Limb (tissue), 2 donors: Measurements from ENCODE around the gene DLX1.
A peak's percentile ranks its signal among the peaks of the same experiment; 100 is the strongest.
"Not testable (repeated sequence)": the region's sequence is repeated elsewhere in the genome, so short reads cannot be mapped to it uniquely, and the experiment has no call there.

Experiments used
- DNase-seq, 2 donors: peaks; one replicate each; pipeline ENCODE4 v3.0.0-alpha.2; 2016; ENCODE audit errors: extremely low spot score in 2 of 2

Gene DLX1

DNA sequence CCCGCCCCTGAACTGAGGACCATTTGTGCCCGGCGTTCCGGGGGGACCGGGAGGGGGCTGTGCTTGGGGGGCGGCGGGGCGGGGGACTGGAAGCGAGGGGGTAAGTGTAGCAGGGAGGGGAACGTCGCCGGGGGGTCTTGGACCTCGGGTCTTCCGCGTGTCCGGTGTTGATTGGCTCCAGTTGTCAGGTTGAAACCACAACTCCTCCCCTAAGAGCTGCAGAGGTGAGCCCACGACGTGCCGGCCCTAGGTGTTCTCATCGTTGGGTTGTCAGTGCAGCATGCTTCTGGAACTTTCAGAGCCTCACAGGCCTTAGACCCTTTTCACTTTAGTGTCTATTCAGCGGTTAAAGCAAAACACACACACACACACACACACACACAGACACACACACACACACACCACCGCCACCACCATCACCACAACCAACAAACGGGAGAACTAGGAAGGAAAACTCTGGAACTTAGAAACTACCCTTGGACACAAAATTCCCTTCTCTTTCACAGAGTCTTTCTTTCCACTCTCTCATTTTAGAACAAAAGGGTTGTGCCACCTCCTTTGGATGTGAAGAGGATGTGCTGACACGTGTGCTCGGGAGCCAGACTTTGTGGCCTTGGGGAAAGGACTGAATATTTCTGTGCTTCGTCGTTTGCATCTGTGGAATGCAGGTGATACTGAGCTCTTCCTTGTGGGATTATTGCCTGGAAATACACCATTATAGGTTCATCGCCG is 24.1 kb downstream of the DLX1 start:
- peak in 1 of 2 donors; percentile 31 for DNase-seq

DNA sequence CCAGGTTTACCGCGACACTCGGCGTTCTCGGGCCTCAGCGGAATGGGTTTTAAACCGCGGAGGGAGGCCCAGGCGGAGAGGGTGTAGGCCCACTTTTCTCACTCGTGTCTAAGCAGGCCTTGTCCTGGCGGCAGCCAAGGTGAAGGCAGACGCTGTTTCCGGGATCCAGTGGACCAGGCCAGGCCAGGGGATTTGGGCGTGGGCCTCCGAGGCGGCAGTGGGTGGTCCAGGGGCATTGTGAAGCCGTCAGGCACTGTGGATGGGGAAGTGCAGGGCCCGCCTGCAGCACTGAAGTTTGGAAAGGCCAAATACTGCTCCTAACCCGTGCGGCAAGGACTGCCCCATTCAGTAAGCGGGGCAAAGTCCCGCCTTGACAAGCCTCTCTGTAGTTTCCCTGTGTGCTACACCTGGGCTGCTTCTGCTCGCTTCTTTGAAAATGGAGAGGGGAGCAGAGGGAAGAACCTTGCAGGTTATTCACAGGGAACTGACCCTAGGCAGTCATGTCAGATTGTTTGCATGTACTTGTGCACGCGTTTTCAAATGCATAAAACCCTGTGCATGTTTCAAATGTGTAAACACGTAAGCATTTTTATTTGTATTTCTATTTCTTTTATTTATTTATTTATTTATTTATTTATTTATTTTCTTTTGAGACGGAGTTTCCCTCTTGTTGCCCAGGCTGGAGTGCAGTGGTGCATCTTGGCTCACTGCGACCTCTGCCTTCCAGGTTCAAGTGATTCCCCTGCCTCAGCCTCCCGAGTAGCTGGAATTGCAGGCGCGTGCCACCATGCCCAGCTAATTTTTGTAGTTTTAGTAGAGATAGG is 24.9 kb downstream of the DLX1 start:
- DNase-seq: peak in 1 of 2 donors; percentile 34

DNA sequence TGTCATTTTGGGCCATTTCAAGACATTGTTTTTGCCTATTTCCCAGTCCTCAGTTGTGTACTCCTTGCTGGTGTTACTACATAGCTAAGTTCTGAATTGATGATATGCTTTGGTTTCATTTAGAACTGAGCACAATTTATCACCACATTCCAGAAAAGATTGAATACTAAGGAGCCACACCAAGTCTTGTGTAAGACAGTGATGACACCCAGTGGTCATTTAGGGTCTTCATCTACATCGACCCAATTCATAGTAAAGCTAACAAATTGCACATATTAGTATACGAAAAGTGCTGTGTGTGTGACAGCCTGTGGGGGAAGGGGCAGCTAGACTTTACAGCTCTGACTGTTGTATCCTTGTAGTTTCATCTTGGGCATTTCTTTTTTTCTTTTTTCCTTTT is 28.3 kb downstream of the DLX1 start:
- no peak for DNase-seq

DNA sequence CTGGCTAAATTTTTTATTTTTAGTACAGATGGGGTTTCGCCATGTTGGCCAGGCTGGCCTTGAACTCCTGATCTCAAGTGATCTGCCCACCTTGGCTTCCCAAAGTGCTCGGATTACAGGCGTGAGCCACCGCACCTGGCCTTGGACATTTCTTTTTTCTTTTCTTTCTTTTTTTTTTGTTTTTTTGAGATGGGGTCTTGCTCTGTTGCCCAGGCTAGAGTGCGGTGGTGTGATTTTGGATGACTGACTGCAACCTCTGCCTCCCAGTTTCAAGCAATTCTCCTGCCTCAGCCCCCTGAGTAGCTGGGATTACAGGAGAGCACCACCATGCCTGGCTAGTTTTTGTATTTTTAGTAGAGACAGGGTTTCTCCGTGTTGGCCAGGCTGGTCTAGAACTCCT is 28.9 kb downstream of the DLX1 start:
- DNase-seq: not testable (repeated sequence)

DNA sequence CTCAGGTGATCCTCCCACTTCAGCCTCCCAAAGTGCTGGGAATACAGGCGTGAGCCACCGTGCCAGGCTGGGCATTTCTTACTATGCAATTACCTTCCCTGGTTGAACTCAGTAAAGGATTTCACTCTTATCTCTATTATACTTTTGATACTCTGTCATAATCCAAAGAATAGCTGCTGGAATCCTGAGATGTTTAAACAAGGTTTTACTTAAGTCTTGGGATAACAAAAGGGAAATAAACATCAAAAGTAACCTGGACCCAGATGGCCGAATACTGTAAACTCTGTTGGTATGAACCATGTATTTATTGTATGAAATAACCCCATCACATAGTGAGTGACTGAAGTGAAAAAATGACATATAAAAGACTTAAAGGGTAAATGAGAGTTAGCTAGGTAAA is 29.3 kb downstream of the DLX1 start:
- no peak for DNase-seq

DNA sequence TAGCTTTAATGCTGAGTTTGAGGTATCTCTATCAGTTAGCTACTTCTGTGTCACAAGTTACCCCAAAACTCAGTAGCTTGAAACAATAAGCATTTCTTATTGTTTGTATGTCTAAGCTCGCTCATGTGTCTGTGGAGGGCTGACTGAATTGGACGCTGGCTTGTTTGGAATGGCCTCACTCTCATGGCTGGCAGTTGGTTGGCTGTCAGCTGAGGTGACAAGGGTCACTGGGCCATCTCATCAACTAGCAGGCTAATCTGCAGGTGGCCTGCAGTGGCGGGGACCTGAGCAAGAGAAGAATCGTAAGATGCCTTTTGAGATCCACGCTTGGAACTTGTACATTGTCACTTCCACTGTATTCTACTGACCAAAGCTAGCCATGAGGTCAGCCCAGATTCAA is 30.8 kb downstream of the DLX1 start:
- DNase-seq: no peak

DNA sequence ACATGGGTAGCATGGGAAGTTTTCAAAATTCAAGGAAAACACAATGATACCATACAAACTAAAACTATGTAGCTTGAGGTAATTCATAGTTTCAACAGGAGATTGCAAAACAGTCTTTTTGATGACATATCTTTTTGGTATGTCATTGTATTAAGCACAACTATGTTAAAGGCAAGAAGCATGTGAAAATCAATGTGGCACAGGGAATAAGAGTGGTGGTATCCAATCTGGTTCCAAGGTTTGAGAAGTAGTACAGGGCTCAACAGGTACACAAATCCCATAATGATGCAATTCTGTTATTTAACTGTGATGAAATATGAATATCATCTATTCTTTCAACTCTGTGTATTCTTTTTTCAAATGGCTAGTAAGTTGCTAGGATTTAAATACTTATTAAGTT is 33.8 kb downstream of the DLX1 start:
- DNase-seq: no peak

DNA sequence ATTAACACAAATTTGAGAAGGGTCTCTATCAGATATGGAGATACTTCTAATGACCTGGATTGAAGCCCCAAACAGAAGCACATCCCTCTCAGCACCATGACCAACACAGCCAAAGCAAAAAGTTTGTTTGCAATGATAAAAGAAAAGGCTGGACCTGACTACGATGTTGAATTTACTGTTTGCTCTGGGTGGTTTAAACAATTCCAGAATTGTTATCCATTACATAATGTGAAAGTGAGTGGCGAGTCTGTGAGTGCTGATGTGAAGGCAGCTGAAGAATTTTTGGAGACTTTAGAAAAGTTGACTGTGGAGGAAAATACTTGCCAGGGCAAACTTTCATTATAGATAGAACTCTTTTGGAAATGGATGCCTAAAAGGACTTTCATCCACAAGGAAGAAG is 34.8 kb downstream of the DLX1 start:
- DNase-seq: no peak

DNA sequence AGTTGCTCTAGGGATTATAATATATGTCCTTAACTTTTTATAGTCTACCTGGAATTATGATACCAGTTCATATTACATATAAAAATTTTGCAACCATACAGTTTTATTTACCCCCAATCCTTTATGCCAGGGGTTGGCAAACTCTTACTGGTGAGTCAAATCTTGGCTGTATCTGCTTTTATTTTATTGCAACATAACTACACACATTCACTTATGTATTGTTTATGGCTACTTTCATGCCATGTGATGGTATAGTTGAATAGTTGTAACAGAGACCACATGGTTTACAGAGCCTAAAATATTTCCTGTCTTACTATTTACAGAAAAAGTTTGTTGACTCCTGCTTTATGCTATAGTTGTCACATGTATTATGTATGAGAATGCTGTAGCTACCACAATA is 43.2 kb downstream of the DLX1 start:
- no peak for DNase-seq

DNA sequence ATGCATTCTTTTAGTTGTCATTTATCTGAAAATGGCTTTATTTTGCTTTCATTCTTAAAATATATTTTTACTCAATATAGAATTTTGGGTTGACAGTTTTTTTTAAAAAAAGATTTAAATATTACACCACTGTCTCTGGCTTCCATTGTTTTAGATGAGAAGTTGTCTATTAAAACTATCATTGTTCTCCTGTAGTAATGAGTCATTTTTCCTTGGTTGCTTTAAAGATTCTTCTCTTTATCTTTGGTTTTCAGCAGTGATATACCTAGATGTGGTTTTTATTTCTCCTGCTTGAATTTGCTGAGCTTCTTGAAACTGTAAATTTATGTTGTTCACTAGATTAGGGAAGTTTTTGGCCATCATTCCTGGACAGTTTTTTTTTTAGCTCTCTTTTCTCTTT is 44.1 kb downstream of the DLX1 start:
- no peak for DNase-seq

DNA sequence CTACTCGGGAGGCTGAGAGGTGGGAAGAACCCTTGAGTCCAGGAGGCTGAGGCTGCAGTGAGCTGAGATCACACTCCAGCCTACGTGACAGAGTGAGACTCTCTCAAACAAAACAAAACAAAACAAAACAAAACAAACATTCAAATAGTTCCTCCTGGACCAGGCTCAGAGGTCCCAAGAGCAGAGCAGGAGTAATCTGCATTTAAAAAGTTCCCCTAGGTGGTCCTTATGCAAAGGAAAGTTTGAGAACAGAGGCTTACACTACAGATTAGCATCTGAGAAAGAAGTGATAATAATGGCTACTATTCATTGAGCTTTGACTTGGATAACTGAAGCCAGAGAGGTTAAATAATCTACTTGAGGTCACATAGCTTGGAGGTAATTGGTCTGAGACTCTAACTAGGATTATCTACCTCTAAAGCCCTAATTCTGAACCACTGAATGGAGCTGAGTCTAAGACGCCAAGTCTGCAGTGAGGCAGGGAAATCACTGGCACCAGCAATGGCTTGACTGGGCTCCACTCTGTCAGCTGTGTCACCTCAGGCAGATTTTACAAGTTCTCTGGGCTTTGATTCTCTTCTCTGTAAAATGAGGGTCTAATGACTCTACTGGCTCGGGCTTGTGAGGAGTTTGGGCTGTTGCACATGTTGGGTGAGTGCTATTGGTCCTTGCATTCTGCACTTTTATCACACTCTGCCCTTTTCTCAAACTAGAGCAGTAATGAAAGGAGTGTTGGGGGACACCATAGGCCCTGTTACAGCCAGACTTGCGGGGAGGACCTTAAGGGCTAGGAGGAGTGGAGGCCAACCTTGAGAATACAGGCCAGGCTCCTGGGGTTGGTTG is 46.6 kb downstream of the DLX1 start:
- DNase-seq: no peak

DNA sequence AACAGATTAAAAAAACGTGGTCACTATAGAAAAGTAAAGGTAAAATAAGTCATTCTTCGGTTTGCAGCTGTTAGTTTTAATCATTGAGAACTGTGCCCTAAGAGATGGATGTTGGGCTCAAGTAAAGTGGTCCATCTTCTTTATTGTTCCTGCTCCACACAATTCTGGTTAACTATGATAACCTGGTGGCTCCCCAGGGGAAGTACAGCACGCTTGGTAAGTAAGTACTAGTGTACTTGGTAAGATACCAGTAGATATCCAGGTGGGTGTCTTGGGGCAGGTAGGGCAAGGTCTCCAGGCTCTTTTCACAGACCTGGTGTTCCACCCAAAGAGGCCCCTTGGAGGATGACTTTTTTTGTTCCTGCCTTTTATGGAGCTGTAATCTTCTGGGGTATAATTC is 49.0 kb downstream of the DLX1 start:
- DNase-seq: no peak

DNA sequence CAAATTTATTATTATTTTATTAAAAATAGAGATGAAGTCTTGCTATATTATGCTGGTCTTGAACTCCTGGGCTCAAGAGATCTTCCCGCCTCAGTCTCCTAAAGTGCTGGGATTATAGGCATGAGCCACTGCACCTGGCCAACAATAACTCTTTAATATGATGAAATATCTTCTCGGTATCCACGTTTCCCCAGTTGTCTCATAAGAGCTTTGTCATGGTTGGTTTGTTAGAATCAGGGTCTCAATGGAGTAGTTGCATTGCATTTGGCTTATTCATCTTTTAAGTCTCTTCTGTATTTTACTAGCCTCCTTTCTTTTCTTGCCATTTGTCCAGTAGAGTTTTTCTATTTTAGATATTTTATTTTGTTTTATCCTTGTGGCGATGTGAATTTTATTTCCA is 50.1 kb downstream of the DLX1 start:
- no peak for DNase-seq

DNA sequence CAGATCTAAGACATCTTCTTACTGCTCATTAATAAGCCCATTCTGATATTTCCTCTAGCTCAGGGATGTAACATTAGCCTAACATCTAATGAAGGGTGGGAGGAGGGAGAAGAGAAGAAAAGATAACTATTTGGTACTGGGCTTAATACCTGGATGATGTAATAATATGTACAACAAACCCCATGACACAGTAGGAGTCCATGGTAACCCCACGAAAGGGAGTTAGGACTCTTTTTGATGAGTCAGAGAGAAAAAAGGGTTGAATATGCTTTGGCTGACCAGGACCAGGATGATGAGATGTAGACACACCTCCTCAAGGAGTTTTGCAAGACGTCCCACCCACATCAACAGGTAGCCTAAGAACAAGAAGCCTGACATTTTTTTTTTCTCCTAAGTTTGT is 51.8 kb downstream of the DLX1 start:
- DNase-seq: no peak

DNA sequence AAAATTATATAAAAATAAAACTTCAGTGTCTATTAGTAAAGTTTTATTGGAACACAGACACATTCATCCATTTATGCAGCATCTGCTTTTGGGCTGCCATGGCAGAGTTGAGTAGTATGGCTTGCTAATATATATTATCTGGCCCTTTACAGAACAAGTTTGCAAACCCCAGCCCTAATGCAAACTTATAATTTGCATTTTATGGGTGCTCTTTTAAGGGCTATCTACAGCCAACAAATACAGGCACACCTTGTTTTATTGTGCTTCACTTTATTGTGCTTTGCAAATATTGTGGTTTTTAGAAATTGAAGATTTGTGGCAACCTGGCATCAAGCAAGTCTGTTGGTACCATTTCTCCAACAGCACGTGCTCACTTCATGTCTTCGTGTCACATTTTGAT is 52.6 kb downstream of the DLX1 start:
- no peak for DNase-seq

DNA sequence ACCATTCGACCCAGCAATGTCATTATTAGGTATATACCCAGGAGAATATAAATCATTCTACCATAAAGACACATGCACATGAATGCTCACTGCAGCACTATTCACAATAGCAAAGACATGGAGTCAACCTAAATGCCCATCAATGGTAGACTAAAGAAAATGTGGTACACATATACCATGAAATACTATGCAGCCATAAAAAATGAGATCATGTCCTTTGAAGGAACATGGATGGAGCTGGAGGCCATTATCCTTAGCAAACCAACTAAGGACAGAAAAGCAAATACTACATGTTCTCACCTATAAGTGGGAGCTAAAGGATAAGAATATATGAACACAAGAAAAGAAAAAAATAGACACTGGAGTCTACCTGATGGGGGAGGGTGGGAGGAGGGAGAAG is 53.4 kb downstream of the DLX1 start:
- DNase-seq: not testable (repeated sequence)
